GM19324 (cell line): ENCODE measurements around the gene COL5A1.

Source experiments
- ATAC-seq: cut with Tn5 transposase; IDR thresholded peaks from one replicate; pipeline ENCODE4 v1.9.1; 2021; ENCODE audit warnings: mild to moderate bottlenecking, moderate library complexity; ENCODE audit not compliant: unreplicated experiment, low FRiP score

Gene COL5A1

GRCh38 chr9:134722120-134722701 is 80.6 kb downstream of the COL5A1 start:
- ATAC-seq: no peak

DNA sequence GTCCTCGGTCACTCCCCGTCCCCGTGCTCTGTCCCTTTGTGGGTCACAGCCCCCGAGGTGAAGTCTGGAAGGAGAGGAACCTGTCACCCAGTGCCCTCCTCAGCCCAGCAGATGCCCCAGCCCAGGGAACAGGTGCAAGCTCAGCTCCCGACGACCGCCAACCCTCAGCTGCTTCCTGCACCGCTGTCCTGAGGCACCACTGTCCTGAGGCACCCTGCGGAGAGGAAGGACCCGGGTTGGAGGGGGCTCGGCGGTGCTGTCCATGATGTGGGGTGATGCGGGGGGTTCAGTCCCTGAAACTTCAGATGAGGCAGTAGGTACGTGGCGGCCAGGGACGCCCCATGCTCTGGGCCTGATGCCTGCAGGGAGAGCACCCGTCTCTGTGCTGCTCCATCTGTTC is 81.4 kb downstream of the COL5A1 start:
- ATAC-seq: no peak

DNA sequence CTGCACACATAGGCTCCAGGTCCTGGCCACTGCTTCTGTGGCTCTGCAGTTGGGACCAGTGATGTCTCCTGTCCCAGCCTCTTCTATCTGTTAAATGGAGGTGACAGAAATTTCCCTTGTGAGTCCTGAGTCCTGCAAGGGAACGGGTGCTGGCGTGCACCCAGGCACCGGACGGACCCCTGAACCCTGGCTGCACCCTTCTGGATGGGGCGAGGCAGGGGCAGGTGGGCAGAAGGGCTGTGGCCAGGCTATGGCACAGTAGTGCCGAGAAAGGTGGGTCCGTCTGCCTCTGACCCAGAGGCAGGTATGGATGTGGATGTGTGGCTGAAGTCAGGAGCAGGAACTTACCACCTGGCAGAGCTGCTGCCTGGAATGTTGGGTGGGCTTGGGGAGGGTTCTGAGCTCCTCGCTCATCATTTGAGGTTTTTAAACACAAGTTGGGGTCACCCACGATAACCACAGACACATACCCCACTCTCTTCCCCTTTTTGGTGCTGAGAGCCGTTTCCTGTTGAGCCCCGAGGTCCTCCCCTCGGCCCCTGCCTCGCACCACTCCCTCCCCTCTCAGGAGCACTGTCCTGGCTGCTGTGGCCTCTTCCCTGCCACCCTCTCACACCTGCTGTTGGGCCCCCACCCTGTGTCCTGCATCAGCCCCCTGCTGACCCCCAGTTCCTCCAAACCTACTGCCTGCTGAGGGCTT is 82.0 kb downstream of the COL5A1 start:
- no peak for ATAC-seq

DNA sequence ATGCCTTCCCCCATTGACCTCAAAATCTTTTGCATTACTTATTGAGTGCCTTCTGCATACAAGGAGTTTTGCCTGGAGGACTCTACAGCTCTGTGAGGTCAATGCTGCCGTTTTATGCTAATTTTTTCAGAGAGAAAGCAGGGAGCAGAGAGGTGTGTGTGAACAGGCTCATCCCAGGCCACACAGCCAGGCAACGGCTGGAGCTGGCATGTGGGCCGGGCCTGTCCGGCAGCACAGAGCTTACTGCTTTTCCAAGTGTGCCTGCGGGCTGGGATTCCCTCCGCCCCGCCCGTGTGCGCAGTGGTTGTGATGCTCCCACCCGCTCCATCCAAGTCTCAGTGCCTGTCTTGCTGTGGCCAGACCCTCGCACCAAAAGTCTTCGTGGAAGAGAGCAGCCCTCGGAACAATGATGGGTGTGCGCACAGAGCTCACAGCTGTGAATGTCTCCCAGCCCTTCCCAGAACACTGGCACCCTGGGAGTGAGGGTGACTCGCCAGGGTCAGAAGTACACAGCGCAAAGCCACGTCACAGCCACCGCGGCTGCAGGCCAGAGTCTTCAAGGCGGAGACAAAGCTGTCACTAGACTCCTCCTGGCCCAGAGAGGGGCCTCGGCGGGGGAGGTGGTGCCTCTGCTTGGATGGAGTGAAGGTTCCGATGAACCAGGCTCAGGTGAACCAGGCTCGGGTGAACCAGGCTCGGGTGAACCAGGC is 82.8 kb downstream of the COL5A1 start:
- ATAC-seq: no peak

DNA sequence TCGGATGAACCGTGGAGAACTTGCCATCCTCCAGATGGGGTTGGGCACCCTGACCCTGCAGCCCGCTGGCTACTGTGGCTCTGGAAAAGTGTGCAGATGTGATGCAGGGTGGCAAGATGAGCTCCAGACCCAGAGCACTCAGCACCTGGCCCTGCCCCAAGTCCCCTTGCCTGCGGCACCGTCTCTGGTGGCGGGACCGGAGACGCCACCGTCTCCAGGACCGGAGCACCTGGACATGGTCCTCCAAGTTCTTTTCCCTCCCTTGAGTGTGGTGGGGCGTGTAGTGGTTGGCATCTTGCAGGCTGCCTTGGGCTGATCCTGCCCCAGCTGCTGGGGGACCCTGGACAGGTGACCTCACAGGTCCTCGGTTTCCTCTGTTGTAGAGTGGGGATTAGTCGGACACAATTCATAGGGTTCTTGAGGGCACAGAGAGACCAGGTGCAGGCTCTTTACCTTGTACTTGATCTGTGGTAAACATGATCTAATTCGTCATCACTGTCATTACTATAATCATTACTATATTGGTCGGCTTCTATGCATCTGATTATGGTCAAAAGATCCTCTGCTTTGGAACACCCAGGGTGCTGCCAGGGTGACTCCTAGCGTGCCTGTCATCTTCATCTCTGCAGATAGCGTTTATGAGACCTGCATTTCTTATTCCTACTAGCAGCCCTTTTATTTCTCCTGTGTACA is 83.5 kb downstream of the COL5A1 start:
- ATAC-seq: no peak

GRCh38 chr9:134725605-134725940 is 84.0 kb downstream of the COL5A1 start:
- ATAC-seq: no peak

- no peak for ATAC-seq
Measured at GRCh38 chr9:134726026-134726721, 84.6 kb downstream of the COL5A1 start.

DNA sequence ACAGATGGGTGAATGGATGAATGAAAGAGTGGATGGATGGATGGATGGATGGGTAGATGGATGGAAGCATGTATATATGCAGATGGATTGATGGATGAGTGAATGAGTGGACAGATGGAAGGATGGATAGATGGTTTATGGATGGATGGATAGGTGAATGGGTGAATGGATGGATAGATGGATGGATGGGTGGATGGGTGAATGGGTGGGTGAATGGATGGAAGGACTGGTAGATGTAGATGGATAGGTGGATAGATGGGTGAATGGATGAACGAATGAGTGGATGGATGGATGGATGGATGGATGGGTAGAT is 85.1 kb downstream of the COL5A1 start:
- no peak for ATAC-seq

DNA sequence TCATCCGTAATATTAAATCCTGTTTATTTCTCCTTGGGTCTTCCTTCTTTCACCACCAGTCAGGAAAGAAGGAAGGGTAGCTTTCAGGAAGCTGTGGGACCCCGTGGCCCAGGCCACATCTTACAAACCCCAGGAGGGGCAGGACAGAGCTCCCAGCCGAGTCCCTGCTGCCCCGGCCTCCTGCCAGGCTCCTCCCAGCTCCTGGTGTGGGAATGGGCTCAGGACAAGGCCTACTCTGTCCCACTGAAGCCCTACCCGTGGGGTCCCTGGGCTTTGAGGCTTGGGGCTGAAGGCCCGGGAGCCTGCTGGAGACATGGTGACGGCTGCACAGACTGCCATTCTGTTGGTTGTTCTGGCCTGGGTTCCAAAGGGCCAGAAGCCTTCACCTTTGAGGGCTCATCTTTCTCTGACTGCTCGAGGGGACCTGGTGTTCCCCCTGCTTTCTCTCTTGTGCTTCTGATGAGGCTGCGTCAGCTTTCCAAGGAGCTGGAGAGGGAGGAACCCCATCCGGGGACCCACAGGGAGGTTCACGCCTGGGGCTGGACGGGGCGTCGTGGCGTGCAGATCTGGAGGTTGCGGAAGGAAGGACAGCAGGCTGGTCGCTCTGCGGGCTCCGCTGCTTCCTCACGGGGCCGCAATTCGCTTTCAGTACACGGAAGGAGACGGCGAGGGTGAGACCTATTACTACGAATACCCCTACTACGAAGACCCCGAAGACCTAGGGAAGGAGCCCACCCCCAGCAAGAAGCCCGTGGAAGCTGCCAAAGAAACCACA is 86.6 kb downstream of the COL5A1 start:
- ATAC-seq: no peak

- no peak for ATAC-seq
Measured at GRCh38 chr9:134728801-134729495, 87.3 kb downstream of the COL5A1 start.

- no peak for ATAC-seq
Measured at GRCh38 chr9:134730011-134730760, 88.6 kb downstream of the COL5A1 start.

DNA sequence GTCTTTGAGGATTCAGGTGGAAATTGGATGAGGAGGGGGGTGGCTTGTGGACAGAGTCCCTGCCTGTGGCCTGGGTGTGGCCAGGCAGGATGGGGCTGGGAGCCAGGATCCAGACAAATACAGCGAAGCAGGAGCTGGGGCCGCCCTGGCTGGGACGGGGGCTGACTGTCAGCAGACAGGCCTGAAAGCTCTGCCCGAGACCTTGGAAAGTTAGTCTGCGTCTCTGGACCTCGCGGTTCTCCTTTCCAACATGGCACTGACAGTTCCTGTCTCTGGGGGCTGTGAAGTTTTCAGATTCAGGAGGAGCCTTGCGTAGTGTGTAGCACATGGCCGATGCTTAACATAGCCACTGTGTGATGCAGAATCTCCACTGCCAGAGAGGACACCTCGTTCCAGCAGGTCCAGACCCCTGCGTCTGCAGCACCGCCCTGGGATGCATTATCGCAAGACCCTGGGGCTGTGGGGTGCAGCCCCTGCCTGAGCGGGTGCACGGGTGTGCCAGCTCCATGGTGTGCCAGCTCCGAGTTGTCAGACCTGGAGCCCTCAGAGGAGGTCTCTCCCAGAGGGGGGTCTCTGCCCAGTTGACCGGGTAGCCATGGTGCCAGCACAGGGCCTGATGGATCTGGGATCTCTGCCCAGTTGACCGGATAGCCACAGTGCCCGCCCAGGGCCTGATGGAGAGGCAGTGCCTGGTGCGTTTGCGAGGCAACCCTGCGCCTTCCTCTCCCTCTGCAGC is 89.3 kb downstream of the COL5A1 start:
- ATAC-seq: no peak

- ATAC-seq: no peak
Measured at GRCh38 chr9:134731497-134732391, 90.1 kb downstream of the COL5A1 start.

DNA sequence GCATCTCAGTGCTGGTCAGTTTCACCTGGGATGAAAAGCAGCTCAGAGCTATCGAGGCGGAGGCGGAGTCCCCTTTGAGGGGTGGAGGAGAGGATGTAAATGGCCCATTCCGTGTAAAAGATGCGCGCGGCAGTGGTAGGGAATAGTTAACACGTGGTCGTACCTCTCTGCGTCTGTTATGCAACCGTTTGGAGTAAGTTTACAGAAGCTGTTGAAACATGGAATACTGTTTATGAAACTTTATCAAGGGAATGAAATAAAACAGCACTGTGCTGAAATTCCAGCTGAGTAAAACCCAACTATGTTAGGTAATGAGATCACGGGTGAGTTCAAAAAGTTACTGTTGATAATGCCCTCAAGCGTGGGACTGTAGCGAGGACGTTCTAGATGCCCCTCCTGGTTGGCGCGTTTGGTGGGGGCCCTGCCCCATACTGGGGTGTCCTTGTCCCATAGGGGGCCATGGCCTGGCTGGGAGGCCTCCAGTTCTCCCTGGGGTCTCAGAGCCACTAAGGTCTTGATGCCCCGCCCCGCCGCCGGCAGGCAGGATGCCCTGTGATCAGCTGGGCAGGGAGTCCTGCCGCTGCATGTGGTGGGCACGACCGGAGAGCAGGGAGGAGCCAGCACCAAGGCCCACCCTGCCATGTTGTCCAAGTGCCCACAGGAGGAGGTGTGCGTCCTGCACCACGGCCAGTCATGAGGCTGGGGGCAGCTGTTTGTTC is 90.9 kb downstream of the COL5A1 start:
- no peak for ATAC-seq

DNA sequence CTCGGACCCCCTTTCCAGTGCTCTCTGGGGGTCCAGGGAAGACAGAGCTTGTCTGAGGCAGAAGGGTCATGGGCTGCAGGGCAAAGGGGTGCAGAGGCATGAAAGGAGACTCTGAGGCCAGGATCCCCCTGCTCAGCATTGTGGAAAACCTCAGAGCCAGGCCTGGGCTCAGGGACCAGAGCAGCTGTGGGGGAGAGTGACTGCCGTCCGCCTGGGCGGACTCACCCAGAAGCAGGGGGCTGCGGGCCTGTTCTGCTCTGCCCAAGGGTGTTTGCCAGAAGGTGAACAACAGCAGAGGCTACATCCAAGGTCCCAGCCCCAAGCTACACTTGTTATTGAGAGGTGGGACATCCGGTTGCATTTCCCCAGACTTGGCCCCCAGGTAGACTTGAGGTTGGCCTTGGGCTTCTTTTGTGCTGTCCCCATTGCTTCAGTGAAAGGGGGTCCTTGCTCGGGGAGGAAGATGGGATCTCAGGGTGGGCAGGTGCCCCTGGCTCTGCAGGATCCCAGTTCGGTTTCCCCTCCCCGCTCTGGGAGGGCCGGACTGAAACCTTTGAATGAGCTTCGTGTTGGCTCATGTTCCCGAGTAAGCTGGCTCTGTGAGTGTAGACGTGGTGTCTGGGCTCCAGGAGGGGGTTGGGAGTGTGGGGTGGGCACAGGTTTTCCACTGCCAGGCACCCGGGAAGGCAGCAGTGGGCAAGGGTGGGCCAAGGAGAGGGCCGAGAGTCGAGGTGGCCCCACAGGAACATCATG is 92.1 kb downstream of the COL5A1 start:
- no peak for ATAC-seq

DNA sequence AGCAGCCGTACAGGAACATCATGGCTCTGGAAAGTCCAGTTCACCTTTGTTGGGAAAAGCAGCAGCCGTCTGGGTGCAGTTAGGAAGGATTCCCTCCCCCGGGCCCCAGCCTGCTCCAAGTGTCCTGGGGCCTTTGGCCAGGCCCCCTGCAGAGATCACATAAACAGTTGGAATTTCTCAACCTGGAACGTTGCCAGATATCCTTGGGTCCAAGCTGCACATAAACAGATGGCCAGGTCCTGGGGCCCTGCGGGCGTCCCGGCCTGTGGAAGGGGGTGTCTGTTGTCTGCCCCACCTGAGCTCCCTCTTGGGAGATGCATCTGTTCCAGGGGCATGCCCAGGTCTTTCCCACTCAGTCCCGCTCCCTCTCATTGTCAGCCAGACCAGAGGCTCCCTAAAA is 92.7 kb downstream of the COL5A1 start:
- no peak for ATAC-seq
